GM12873 (cell line): Measurements from ENCODE around the gene PLD1.

Experiments
- CTCF ChIP-seq: IDR thresholded peaks from 2 replicates; pipeline ENCODE4 v1.5.1; 2012; ENCODE audit warnings: low read depth, mild to moderate bottlenecking, moderate library complexity, low read length, control low read depth; ENCODE audit not compliant: insufficient read depth; ENCODE audit errors: missing control alignments

Gene PLD1

GRCh38 chr3:171847595-171848259 lies 37.4 kb upstream of the PLD1 start:
- no peak for TF ChIP-seq CTCF

GRCh38 chr3:171847133-171847532 lies 36.9 kb upstream of the PLD1 start:
- no peak for TF ChIP-seq CTCF

GRCh38 chr3:171846597-171846996 lies 36.3 kb upstream of the PLD1 start:
- no peak for TF ChIP-seq CTCF

- TF ChIP-seq CTCF, result no peak
Measured at GRCh38 chr3:171845481-171846284, 35.4 kb upstream of the PLD1 start.

- no peak for TF ChIP-seq CTCF
Measured at GRCh38 chr3:171844873-171845272, 34.6 kb upstream of the PLD1 start.

GRCh38 chr3:171842864-171843518 lies 32.7 kb upstream of the PLD1 start, which contains the start of gene TMEM212:
Gene TMEM212 (plus strand): TSS chr3:171843349. CDS start chr3:171843384, 35 bp downstream.
- no peak for TF ChIP-seq CTCF

- no peak for TF ChIP-seq CTCF
Measured at GRCh38 chr3:171841620-171842000, 31.3 kb upstream of the PLD1 start.
